SJSA1 (cell line): ENCODE data around the gene TMEM151A. TPM values are rescaled to one million over a fixed set of nuclear protein-coding genes. Genes with fewer than 3 reads are reported as not detected.

ENCODE experiments used
- DNase-seq, 2 experiments: peaks; one replicate each; pipeline ENCODE4 v3.0.0-alpha.2; 2015 to 2020; ENCODE audit warnings: low spot score in 2 of 2, low read depth in 1 of 2
- H3K27ac ChIP-seq: fragments of 250-450 bp; sonication (Bioruptor Pico); 2 replicates; pipeline ENCODE4 v1.5.1; 2020; ENCODE audit warnings: mild to moderate bottlenecking, moderate library complexity
- H3K27me3 ChIP-seq: fragments of 250-450 bp; sonication (Bioruptor Pico); replicated peaks from 2 replicates; pipeline ENCODE4 v1.5.1; 2020; ENCODE audit warnings: mild to moderate bottlenecking, moderate library complexity
- H3K36me3 ChIP-seq: fragments of 250-450 bp; sonication (Bioruptor Pico); 2 replicates; pipeline ENCODE4 v1.5.1; 2020; ENCODE audit warnings: mild to moderate bottlenecking
- H3K4me1 ChIP-seq: fragments of 250-450 bp; sonication (Bioruptor Pico); replicated peaks from 2 replicates; pipeline ENCODE4 v1.6.1; 2021; ENCODE audit warnings: mild to moderate bottlenecking
- H3K4me3 ChIP-seq: fragments of 250-450 bp; sonication (Bioruptor Pico); 2 replicates; pipeline ENCODE4 v1.5.1; 2020; ENCODE audit warnings: mild to moderate bottlenecking
- H3K9me3 ChIP-seq: fragments of 250-450 bp; sonication (Bioruptor Pico); replicated peaks from 2 replicates; pipeline ENCODE4 v1.5.1; 2020; ENCODE audit warnings: mild to moderate bottlenecking
- total RNA-seq: library from RNA; depleted of rRNA; stranded (reverse); fragments of >200 nt; shearing (Covaris generic); gene quantifications from 2 replicates; pipeline ENCODE4 v1.2.3, GENCODE V29; 2014

TMEM151A gene
- total RNA-seq, 1 experiment from 2014 or later, result 0.61 TPM

DNA sequence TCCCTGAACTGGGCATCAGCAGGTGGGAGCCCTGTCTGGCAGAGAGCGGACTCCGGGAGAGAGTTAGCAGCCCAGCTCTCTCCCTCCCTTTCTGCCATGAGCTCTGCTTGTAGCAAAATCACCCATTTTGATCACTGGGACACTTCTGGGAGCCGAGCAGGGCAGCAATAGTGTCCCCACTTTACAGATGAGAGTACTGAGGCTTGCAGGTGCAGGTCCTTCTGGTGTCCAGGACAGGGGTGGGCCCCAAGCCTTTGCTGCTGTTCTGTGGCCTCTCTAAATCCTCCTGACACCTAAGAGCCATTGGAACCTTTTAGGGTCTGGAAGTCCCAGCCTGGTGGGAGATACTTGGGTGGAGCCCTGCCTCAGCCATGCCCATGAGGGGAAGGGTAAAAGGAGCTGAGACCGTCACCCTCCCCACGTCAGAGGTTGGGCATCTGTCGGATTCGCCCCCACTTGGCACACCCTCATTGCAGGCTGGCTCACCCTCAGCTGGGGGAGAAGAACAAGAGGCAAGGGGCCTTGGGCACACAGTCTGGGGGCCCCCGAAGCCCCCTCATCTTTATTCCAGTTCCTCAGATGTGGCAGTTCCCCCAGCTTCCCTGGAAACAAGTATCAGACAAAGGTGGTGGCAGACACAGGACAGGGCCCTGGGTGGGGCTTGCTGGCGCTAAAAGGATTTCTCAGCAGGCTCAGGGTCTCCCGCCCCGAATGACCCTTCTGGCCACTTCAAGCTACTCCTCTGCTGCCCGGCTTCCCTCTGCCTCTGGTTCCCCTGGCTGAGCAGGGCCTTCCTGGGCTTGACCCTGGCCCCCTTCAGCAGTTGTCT is 40.1 kb downstream of the TMEM151A start:
- no peak for DNase-seq
- Histone ChIP-seq H3K36me3 (peaks cover 55% of the 10 kb centered on the region), H3K27ac (peak overlapping the region; percentile 45), H3K4me1 (peaks cover 83% of the 10 kb centered on the region), H3K27me3 (no peaks in the 10 kb centered on the region), H3K9me3 (no peaks in the 10 kb centered on the region), H3K4me3 (no peak overlapping the region)

DNA sequence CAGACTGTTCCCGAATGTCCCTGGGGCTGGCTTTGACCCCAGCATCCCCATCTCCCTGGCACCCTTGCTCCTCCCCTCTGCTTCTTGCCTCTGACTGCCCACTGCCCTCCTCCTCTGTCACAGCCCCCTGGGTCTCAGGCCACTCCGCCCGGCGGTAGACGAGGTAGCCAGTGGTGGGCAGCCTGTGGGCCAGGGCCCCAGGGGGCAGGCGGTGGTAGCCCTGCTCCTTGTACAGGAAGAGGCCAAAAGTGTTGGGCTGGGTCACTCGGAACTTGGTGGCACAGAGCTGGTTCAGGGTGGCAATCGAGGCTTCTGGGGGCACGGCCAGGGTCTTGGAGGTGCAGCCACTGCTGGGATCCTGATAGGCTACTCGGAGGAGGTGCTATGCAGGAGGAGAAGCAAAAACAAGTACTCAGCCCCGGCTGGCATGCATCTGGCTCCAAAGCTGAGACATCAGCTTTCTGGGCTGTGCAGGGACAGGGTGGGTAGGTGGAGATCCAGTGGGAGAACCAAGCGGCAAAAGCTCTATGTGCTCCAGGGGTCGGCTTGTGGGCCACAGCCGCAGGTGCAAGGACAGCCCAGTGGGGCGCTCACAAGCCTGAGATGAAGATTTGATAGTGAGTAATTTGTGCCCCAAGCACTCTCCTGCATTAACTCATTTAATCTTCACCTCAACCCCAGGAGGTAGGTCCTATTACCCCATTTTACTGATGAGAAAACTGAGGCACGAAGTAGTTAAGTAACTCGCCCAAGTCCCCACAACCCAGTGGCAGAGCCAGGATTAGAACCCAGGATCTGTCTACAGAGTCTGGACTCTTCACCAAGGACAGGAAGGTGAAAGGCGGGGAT is 40.9 kb downstream of the TMEM151A start:
- Histone ChIP-seq H3K36me3 (peaks cover 63% of the 10 kb centered on the region), H3K27ac (no peak overlapping the region), H3K4me3 (no peak overlapping the region), H3K4me1 (peaks cover 83% of the 10 kb centered on the region), H3K27me3 (no peaks in the 10 kb centered on the region), H3K9me3 (no peaks in the 10 kb centered on the region)
- peak in 1 of 2 experiments; percentile 57 for DNase-seq

DNA sequence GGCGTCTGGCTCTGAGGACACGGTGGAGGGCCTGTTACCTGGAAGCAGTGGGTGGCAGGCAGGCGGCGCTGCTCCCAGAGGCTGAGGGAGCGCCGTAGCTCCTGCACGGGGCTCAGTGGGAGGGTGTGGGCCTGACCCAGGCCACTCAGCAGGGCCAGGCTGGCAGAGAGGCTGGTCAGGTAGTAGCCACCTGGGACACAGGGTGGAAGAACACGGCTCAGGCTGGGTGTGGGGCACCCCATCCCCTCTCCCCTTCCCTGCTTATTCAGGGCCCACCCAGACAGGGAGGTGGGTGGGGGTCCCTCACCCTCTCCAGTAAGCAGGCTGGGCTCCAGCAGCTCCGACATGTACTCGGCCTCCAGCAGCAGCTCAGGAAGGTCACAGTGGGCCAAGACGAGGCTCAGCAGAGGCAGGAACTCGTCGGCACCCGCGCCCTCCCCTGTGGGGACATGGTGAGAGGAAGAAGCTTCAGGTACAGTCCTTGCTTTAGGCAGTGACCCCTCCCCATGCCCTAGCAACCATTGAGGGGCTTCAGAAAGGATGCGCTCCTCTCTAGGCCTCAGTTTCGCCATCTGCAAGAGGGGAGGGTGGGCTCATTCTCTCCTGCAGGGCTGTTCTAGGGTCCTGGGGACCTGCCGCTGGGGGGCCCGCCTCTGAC is 41.7 kb downstream of the TMEM151A start:
- peak in 1 of 2 experiments; percentile 54 for DNase-seq
- Histone ChIP-seq H3K27me3 (no peaks in the 10 kb centered on the region), H3K9me3 (no peaks in the 10 kb centered on the region), H3K27ac (no peak overlapping the region), H3K4me1 (peaks cover 76% of the 10 kb centered on the region), H3K36me3 (peaks cover 71% of the 10 kb centered on the region), H3K4me3 (no peak overlapping the region)

DNA sequence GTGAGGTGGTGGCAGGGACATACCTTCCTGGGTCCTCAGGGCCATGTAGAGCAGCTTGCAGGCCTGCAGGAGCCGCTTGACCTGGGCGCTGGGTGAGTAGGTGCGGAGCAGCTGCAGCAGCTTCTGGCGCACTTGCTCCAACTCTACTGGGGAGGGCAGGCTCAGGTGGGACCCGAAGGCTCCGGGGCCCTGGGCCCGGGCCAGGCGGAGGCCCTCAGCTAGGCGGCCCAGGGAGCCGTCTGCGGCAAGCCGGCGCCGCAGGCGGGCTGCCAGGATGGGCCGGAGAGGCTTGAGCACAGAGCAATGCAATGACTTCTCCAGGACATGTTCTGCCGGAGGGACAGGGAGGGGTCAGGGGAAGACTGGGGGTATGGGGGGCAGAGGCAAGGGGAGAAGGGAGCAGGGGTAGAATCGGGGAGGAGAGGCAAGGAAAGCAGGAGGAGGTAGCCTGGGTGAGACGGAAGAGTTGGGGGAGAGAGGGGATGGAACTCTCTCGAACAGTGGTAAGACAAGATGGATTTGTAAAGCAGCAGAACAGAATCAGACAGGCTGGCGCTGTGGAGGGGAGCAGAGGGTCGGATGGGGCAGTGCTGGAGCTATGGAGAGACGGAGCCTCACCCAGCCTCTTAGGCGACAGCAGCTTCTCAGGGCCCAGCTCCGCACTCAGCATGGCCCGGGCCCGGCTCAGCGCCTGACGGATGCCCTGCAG is 42.4 kb downstream of the TMEM151A start:
- peaks cover 69% of the 10 kb centered on the region for H3K4me1 ChIP-seq
- peaks cover 78% of the 10 kb centered on the region for H3K36me3 ChIP-seq
- H3K27ac ChIP-seq, result no peak overlapping the region
- DNase-seq, result peak in 1 of 2 experiments; percentile 56
- no peak overlapping the region for H3K4me3 ChIP-seq
- no peaks in the 10 kb centered on the region for H3K9me3 ChIP-seq
- H3K27me3 ChIP-seq, result no peaks in the 10 kb centered on the region

DNA sequence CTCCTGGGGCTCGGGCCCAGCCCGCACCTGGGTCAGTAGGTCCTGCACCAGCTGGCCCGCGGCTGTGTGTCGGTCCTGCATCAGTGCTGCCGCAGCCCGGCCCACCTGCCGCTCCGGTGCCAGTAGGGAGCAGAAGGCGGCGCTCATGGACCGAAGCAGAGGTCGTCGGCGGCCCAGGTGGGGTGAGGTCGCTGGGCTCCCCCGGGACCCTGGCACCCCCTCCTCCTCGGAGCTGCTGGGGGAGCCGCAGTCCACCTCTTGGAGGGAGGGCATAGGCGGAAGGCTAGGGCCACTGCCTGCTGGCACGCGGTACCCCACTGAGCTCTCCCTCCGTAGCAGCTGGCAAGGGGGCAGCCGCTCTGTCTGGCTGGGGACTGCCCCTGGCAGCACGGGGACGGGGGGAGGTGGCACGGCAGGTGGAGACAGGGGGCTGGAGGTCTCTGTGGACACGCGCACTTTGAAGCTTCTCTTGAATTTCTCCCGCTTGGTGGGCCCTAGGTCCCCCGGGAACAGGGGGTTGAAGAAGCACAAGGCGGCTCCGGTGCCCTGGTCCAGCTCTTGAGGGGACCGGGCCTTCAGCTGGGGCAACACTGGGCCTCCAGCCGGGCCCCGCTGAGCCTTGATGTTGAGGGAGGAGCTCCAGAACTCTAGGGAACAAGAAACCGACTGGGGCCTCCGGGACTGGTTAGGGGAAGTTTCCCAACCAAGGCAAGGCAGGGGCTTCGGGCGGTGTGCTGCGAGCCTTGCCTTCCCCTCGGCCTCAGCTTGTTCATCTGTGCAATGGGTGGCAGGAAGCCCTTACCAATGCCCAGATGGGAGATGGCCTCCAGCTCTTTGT is 43.1 kb downstream of the TMEM151A start:
- Histone ChIP-seq H3K36me3 (peaks cover 86% of the 10 kb centered on the region), H3K27ac (peak overlapping the region; percentile 90), H3K4me1 (peaks cover 62% of the 10 kb centered on the region), H3K4me3 (peak overlapping the region; percentile 66), H3K9me3 (no peaks in the 10 kb centered on the region), H3K27me3 (no peaks in the 10 kb centered on the region)
- DNase-seq, result peak in 1 of 2 experiments; percentile 59

DNA sequence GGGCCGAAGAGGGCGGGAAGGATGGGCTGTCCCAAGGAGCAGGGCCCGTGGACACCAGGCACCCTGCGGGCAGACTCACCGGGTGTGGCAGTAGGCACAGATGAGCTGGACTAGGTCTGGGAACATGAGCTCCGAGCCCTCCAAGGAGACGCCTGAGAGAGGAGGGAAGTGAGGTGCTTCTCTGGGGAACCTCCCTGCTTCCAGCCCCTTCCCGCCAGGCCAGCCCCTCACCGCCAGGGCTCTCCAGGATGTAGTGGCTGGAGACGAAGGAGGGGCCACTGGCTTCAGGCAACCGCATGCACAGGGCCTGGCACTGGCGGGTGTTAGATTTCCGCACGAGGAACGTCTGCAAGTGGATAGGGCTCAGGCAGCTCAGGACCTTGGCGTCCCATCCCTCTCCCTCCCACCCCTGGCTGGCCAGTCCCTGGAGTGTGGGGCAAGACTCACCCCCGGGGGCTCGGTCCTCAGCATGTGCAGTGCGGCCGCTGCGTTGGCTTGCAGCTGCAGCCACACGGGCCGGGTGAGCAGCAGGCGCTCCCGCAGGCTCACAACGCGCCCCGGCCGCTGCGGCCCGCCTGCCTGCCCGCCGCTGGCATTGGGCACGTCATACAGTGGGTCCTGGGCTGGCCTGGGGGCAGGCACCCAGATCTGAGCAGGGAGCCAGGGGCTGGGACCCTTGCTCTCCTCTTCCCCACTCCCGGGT is 44.0 kb downstream of the TMEM151A start:
- Histone ChIP-seq H3K4me3 (peak overlapping the region; percentile 66), H3K4me1 (peaks cover 53% of the 10 kb centered on the region), H3K27ac (peak overlapping the region; percentile 90), H3K36me3 (peaks cover 91% of the 10 kb centered on the region), H3K27me3 (no peaks in the 10 kb centered on the region), H3K9me3 (no peaks in the 10 kb centered on the region)
- peak; percentile 82 to 85 for DNase-seq

DNA sequence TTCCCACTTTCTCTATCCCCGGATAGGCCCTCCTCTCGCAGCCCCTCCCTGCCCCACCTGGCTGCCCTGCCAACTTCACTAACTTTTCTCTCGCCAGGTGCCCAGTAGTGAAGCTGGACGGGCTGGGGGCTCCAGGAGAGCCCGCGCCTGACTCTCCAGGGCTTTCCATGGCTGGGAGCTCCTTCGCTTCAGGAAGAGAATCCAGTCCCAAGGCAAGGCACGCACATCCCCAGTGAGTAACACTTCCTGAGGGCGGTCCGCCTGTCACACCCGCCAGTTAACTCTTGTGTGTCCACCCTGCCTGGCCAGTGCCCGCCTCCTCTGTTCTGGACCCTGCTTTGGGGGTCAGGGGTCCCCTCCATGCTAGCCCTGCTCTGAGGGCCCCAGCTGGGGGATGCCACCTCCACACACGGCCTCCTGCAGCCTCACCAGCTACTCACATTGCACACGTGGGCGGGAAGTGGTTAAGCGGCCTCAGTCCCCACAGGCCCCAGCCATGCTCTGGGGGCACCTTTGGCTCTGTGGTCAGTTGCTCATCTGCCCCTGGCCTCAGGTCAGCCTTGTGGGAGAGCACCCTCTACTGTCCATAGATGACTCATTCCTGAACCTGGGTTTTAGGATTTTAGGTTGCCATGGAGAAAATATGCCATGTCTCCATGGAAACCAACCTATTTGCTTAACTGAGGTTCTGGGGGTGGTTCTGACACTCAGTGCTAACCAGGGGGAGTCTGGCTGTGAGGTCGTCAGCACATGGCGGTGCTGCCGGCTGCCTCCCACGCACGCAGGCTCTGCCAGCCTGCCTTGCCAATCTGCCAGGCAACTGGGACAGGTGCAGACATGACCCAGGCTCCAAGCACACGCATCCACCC is 44.8 kb downstream of the TMEM151A start, which contains the start of gene RIN1:
TSS of gene RIN1 (minus strand) at position 201 of the 869 bp plus-strand sequence. CDS start at position 169, 32 bp downstream.
- H3K27me3 ChIP-seq, result no peaks in the 10 kb centered on the region
- DNase-seq, result peak; percentile 99 to 100
- peak within 1 kb of the TSS; percentile 66 for H3K4me3 ChIP-seq
- H3K27ac ChIP-seq, result peak within 1 kb of the TSS; percentile 90
- peaks cover 93% of the 10 kb centered on the region for H3K36me3 ChIP-seq
- peaks cover 45% of the 10 kb centered on the region for H3K4me1 ChIP-seq
- H3K9me3 ChIP-seq, result no peaks in the 10 kb centered on the region

DNA sequence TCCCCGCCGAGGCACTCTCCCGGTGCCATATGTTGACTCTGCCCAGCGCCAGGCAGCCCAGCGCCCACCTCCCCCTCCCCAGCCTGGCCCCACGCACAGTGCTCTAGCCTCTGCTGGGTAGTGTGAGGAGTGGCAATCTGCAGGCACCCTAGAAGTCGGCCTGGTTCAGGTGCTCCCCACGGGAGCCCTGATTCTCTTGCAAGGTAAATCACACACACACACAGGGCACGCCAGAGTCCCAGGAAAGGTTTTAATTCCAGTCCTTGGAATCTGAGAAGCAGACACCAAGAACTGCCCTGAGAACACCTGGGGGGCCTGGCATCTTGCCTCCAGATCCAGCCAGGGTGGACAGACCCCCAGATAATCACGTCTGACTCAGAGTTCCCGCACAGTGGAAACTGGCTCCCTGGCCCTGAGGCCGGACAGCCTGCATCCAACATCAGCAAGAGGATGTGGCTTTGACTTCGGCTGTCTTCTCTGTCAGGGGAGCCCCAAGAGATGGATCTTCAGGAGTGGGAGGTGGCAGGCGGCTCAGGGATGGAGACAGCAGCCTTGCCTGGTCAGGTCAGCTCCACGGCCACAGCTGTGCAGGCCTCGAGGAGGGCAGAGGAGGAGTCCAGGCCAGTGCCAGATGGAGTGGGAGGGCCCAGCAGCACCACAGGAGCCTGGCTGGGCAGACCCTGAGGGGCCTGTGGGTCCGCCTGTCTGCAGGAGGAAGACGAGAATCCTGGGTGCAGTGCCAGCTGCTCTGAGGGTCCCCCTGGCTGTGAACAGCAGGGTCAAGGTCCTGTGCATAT is 45.6 kb downstream of the TMEM151A start:
- Histone ChIP-seq H3K27ac (peak overlapping the region; percentile 90), H3K4me1 (peaks cover 37% of the 10 kb centered on the region), H3K9me3 (no peaks in the 10 kb centered on the region), H3K27me3 (no peaks in the 10 kb centered on the region), H3K4me3 (no peak overlapping the region), H3K36me3 (peaks cover 93% of the 10 kb centered on the region)
- DNase-seq, result peak in 1 of 2 experiments; percentile 57

DNA sequence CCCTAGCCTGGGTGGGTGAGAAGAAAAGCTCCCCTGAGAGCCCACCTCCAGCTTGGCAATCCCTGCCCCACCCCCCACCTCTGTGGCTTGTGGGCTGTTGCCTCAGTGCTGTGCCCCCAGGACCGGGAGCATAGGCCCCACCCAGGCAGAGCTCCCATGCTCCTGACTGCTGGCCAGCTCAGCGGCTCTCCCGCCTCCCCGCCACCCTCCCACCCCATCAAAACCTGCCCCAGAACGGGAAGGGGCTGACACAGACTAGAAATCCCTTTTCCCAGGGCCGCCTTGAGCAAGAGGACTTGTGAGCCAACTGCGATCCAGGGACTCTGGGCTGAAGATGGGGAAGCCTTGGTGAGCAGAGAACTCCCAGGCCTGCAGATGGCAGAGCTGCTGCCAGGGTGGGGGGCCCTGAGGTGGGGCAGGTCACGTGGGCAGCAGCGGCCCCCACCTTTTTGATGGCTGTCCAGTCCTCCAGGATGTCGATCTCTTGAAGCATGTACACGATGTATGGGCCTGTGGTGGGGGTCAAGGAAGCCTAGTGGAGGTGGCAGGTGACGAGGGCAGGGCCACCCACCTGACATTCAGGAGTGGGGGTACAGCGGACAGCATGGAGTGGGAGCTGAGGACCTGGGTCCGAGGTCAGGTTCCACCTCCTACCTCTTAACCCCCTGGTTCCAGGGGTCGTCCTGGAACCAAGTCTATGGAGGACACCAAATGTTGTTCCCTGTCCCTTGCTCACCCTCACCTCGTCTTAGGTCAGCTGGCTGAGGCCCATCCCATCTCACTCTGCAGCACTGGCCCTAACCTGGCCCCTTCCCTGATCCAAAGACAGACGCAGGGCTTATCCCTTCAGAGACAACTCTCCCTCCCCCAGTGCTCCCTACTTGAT is 46.8 kb downstream of the TMEM151A start:
- peaks cover 40% of the 10 kb centered on the region for H3K4me1 ChIP-seq
- no peaks in the 10 kb centered on the region for H3K27me3 ChIP-seq
- DNase-seq, result no peak
- H3K27ac ChIP-seq, result no peak overlapping the region
- peaks cover 92% of the 10 kb centered on the region for H3K36me3 ChIP-seq
- H3K4me3 ChIP-seq, result no peak overlapping the region
- H3K9me3 ChIP-seq, result no peaks in the 10 kb centered on the region

DNA sequence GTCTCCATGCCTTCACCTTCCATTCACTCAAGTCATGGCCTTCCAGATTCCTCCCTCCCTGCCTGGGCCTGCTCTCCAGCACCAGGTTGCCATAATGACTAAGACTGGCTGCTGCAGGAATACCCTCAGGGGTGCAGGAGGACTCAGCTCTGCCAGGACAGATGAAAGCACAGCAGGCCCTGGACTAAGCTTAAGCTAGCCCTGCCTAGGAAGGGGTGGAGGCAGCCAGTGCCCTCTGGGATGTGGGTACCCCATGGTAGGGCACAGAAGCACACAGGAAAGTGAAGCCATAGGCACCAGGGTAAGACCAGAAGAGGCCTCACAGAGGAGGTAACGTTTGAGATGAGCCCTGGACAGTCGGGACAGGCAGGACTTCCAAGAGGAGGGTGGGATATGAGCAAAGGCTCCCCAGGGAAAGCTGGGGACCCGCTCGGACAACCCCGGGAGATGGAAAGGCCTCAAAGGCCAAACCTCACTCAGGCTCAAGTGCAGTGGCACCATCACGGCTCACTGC is 47.5 kb downstream of the TMEM151A start:
- no peaks in the 10 kb centered on the region for H3K27me3 ChIP-seq
- H3K4me3 ChIP-seq, result no peak overlapping the region
- no peak overlapping the region for H3K27ac ChIP-seq
- H3K9me3 ChIP-seq, result no peaks in the 10 kb centered on the region
- H3K4me1 ChIP-seq, result peaks cover 47% of the 10 kb centered on the region
- no peak for DNase-seq
- H3K36me3 ChIP-seq, result peaks cover 87% of the 10 kb centered on the region
